Neural crest cell (in vitro differentiated cells): ENCODE data around the gene OR51I1. TPM values are rescaled to one million over a fixed set of nuclear protein-coding genes. Genes with fewer than 3 reads are reported as not detected.

Experiments
- DNase-seq: peaks from one replicate; pipeline ENCODE4 v3.0.0; 2021; ENCODE audit warnings: low read depth, mixed read lengths, low spot score
- H3K27ac Mint-ChIP-seq: one replicate; pipeline ENCODE4 v1.8.0; 2021; ENCODE audit warnings: mild to moderate bottlenecking, mixed read lengths; ENCODE audit not compliant: unreplicated experiment
- H3K27me3 Mint-ChIP-seq: 2 replicates; pipeline ENCODE4 v1.8.0; 2021; ENCODE audit warnings: low read depth, mild to moderate bottlenecking, mixed read lengths
- H3K36me3 Mint-ChIP-seq: 2 replicates; pipeline ENCODE4 v1.8.0; 2021; ENCODE audit warnings: low read depth, mild to moderate bottlenecking, mixed read lengths
- H3K4me1 Mint-ChIP-seq: 2 replicates; pipeline ENCODE4 v1.8.0; 2021; ENCODE audit warnings: mixed read lengths
- H3K4me3 Mint-ChIP-seq: one replicate; pipeline ENCODE4 v1.8.0; 2021; ENCODE audit warnings: mild to moderate bottlenecking, mixed read lengths
- H3K9me3 Mint-ChIP-seq: 2 replicates; pipeline ENCODE4 v1.8.0; 2021; ENCODE audit warnings: mixed read lengths
- CTCF ChIP-seq: fragments of 200-600 bp; sonication (generic); conservative IDR thresholded peaks from 2 replicates; pipeline ENCODE4 v1.5.0; 2021; ENCODE audit warnings: antibody characterized with exemption, mild to moderate bottlenecking
- total RNA-seq: library from RNA; stranded (reverse); gene quantifications from 2 replicates; pipeline ENCODE4 v1.2.1, GENCODE V29; 2021

The OR51I1 gene
- total RNA-seq, 1 donor from 2014 or later = not detected

DNA sequence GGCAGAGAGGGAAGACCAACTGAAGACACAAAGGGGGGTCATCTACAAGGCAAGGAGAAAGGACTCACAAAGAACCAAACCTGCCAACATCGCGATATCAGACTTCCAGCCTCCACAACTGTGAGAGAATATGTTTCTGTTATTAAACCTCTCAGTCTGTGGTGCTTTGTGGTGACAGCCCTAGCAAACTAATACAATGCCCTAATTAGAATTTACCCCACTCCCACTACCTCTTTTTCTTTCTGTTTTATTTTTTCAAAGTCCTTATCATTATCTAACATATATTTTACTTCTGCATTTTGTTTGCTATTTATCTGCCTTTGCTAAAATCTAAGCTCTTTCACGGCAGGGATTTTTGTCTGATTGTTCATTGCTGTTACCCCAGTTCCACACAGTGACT lies 44.7 kb upstream of the OR51I1 start:
- no peak overlapping the region for H3K4me3 Mint-ChIP-seq
- no peaks in the 10 kb centered on the region for H3K9me3 Mint-ChIP-seq
- DNase-seq = no peak
- H3K4me1 Mint-ChIP-seq = no peaks in the 10 kb centered on the region
- H3K36me3 Mint-ChIP-seq = no peaks in the 10 kb centered on the region
- peaks cover 2% of the 10 kb centered on the region for H3K27me3 Mint-ChIP-seq
- H3K27ac Mint-ChIP-seq = no peak overlapping the region
- TF ChIP-seq CTCF = no peak

DNA sequence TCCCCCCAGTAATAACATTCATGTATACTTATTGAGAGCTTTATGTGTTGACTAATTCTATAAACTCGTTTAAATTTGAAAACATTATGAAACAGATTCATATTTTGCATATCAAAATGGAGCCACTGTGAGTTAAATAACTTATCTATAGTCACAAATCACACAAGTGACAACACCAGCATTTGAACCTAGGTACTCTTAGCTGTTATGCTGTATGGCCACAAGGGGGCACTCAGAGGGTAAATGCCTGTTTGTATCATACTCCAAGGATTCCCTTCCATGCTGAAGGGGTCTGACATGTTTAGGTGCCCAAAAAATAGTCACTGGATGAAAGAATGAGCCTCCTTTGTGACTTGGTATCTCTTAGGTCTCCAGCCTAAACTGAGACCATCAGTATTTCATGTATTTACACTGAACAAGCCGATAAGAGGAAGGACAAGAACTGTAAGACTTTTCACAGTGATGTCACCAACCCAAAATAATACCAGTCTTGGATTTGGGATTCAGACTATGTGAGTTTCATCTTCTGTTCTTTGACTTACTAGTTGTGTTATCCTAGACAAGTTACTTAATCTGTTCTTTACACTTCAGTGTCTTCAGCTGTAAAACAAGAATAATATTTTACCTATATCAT lies 35.0 kb upstream of the OR51I1 start:
- Mint-ChIP-seq H3K9me3 (no peaks in the 10 kb centered on the region), H3K4me1 (no peaks in the 10 kb centered on the region), H3K27me3 (peaks cover 4% of the 10 kb centered on the region), H3K4me3 (no peak overlapping the region), H3K36me3 (no peaks in the 10 kb centered on the region), H3K27ac (no peak overlapping the region)
- peak; percentile 44 for DNase-seq
- peak; percentile 83 for TF ChIP-seq CTCF

DNA sequence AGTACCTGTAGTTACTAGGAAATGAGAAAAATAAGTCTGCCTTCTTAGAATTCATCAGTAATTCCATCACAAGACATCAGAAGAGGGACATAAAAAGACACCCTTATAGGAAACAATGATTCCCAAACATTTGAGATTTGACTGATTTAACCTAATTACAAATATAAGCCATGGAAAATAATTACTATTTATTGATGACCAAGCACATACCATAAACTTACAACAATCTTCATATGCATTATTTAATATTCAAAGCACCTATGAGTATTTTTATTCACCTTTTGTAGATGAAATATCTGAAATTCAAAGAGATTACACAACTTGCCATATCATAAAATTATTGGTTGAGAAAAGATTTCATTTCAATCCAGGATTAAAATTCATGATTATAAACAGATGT lies 32.6 kb upstream of the OR51I1 start:
- Mint-ChIP-seq H3K36me3 (no peaks in the 10 kb centered on the region), H3K27ac (no peak overlapping the region), H3K4me3 (no peak overlapping the region), H3K4me1 (no peaks in the 10 kb centered on the region), H3K27me3 (peaks cover 8% of the 10 kb centered on the region), H3K9me3 (no peaks in the 10 kb centered on the region)
- DNase-seq = no peak
- no peak for TF ChIP-seq CTCF

- H3K36me3 Mint-ChIP-seq = no peaks in the 10 kb centered on the region
- no peaks in the 10 kb centered on the region for H3K4me1 Mint-ChIP-seq
- no peaks in the 10 kb centered on the region for H3K9me3 Mint-ChIP-seq
- no peak for TF ChIP-seq CTCF
- no peak overlapping the region for H3K4me3 Mint-ChIP-seq
- no peak for DNase-seq
- H3K27ac Mint-ChIP-seq = no peak overlapping the region
- H3K27me3 Mint-ChIP-seq = peaks cover 11% of the 10 kb centered on the region
Observed at GRCh38 chr11:5467527-5467926, 26.2 kb upstream of the OR51I1 start.

DNA sequence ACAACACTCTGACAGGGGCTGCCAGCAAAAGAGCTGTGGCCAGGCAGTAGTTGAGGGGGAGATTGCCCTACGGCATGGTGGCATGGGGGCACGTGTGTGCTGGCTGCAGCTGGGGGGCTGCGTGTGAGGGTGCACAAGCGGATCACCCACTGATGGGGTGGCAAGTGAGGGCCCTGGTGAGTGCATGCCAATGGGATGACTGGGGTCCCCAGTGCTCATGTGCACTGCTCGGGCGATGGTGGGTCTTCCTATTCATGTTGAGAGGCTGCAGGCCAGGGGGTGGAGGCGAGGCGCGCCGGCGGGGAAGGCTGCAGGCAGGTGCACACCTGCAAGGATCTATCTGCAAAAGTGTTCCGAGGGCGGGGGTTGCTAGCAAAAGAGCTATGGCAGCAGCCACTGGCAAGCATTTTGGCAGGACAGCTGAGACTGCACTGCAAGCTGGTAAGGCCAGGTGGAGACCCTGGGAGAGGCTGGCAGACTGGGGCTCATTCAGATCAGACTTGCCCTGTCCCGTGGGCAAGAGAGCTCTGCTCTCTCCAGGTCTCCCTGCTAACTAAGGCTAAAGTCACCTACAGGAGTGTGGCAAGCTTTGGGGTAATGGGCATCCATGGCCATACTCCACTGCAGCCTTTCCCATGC lies 19.8 kb upstream of the OR51I1 start:
- Mint-ChIP-seq H3K9me3 (peaks cover 2% of the 10 kb centered on the region), H3K4me1 (no peaks in the 10 kb centered on the region), H3K4me3 (no peak overlapping the region), H3K27ac (no peak overlapping the region), H3K36me3 (no peaks in the 10 kb centered on the region), H3K27me3 (no peaks in the 10 kb centered on the region)
- TF ChIP-seq CTCF = no peak
- DNase-seq = no peak
